GM21723 (cell line): Measurements from ENCODE around the gene DEFB125.

Experiments used
- ATAC-seq: cut with Tn5 transposase; IDR thresholded peaks from one replicate; pipeline ENCODE4 v1.9.1; 2021; ENCODE audit warnings: mild to moderate bottlenecking, moderate library complexity; ENCODE audit not compliant: unreplicated experiment

DEFB125 gene

GRCh38 chr20:145877-146276 is 58.4 kb downstream of the DEFB125 start:
- ATAC-seq = no peak
